GM12878 (cell line): ENCODE results near the gene CCDC15. TPM values are rescaled to one million over a fixed set of nuclear protein-coding genes. Genes with fewer than 3 reads are reported as not detected.

Source experiments
- ATAC-seq: fragments of 200-7000 bp; cut with Tn5 transposase; 3 replicates; pipeline ENCODE4 v1.9.1; 2020; ENCODE audit warnings: mild to moderate bottlenecking, moderate library complexity
- BruUV-seq: library from RNA; stranded (reverse); fragments of 400-500 nt; replicated peaks from 2 replicates; lab custom pipeline; 2021; lab: Mats Ljungman, UMichigan
- CTCF ChIA-PET: fragments of 300-600 bp; sonication (Branson Sonifier 250); formaldehyde crosslinking; extraction: SDS; loops from one replicate; lab custom pipeline; 2021; ENCODE audit warnings: inconsistent platforms; lab: Yijun Ruan, JAX
- POLR2A ChIA-PET: fragments of 350-600 bp; formaldehyde crosslinking; extraction: SDS; loops from one replicate; lab custom pipeline; 2021; ENCODE audit warnings: inconsistent platforms; lab: Charles Lee
- RAD21 ChIA-PET: fragments of 300-600 bp; sonication (Branson Sonifier 250); formaldehyde crosslinking; loops from one replicate; lab custom pipeline; 2023; ENCODE audit warnings: antibody characterized with exemption; ENCODE audit not compliant: unreplicated experiment; lab: Charles Lee
- SMC1A ChIA-PET: fragments of 300-600 bp; sonication (Branson Sonifier 250); formaldehyde crosslinking; loops from one replicate; lab custom pipeline; 2023; ENCODE audit not compliant: unreplicated experiment, uncharacterized antibody; lab: Charles Lee
- DNase-seq: peaks from one replicate; pipeline ENCODE4 v3.0.0-alpha.2; 2011; ENCODE audit warnings: low read depth, low spot score
- FAIRE-seq: peaks from 3 replicates; lab custom pipeline; 2011; peaks lifted over from hg19 to GRCh38; lab: Jason Lieb, UNC
- H2AFZ ChIP-seq: 2 replicates; pipeline ENCODE4 v1.6.0; 2011; ENCODE audit warnings: low read depth, low read length, control low read depth; ENCODE audit not compliant: control insufficient read depth
- H3K27ac ChIP-seq: 2 replicates; pipeline ENCODE4 v1.5.1; 2011; ENCODE audit warnings: control low read depth; ENCODE audit not compliant: control insufficient read depth, insufficient read depth
- H3K27me3 ChIP-seq, 2 experiments: replicated peaks in 1 of 2; 2 replicates each; pipeline versions ENCODE4 v1.6.0 to v1.6.1; 2011; ENCODE audit warnings: low read length in 1 of 2; ENCODE audit not compliant: control insufficient read depth in 2 of 2, insufficient read depth in 2 of 2
- H3K36me3 ChIP-seq, 2 experiments: 2 replicates each; pipeline ENCODE4 v1.5.1; 2011; ENCODE audit warnings: low read length in 1 of 2; ENCODE audit not compliant: control insufficient read depth in 2 of 2, insufficient read depth in 2 of 2
- H3K4me1 ChIP-seq: 2 replicates; pipeline ENCODE4 v1.6.1; 2011; ENCODE audit warnings: mild to moderate bottlenecking, low read length, moderate library complexity, mixed read lengths; ENCODE audit not compliant: control insufficient read depth, insufficient read depth
- H3K4me2 ChIP-seq: 2 replicates; pipeline ENCODE4 v1.6.0; 2011; ENCODE audit warnings: control low read depth; ENCODE audit not compliant: control insufficient read depth, insufficient read depth
- H3K4me3 ChIP-seq: fragments of 200-600 bp; sonication (generic); 2 replicates; pipeline ENCODE4 v1.5.1; 2016
- H3K79me2 ChIP-seq: 2 replicates; pipeline ENCODE4 v1.6.0; 2011; ENCODE audit warnings: low read length; ENCODE audit not compliant: control insufficient read depth, insufficient read depth
- H3K9ac ChIP-seq: 2 replicates; pipeline ENCODE4 v1.8.0; 2011; ENCODE audit warnings: low read length, control low read depth, mixed read lengths; ENCODE audit not compliant: control insufficient read depth, insufficient read depth
- H3K9me3 ChIP-seq: replicated peaks from 3 replicates; pipeline ENCODE4 v1.5.1; 2011; ENCODE audit warnings: mild to moderate bottlenecking, low read length; ENCODE audit not compliant: control insufficient read depth, insufficient read depth
- H4K20me1 ChIP-seq: 2 replicates; pipeline ENCODE4 v1.6.0; 2011; ENCODE audit not compliant: control insufficient read depth, insufficient read depth
- BMI1 ChIP-seq: fragments of 450-650 bp; IDR thresholded peaks from 2 replicates; pipeline ENCODE4 v1.6.1; 2016; ENCODE audit warnings: mild to moderate bottlenecking, moderate library complexity, borderline replicate concordance
- IKZF1 ChIP-seq: fragments of 450-650 bp; conservative IDR thresholded peaks from 2 replicates; pipeline ENCODE4 v1.6.1; 2017; ENCODE audit warnings: antibody characterized with exemption, mild to moderate bottlenecking
- RCOR1 ChIP-seq: conservative IDR thresholded peaks from 2 replicates; pipeline ENCODE4 v1.6.1; 2012; ENCODE audit warnings: low read depth, low read length, improper control_type of control experiment
- YBX1 ChIP-seq: fragments of 450-650 bp; IDR thresholded peaks from 2 replicates; pipeline ENCODE4 v1.6.1; 2016; ENCODE audit warnings: antibody characterized with exemption
- ZNF24 ChIP-seq: fragments of 450-650 bp; IDR thresholded peaks from 2 replicates; pipeline ENCODE4 v1.6.1; 2017; ENCODE audit warnings: antibody characterized with exemption, mild to moderate bottlenecking
- WGBS: methylation state at CpG from one replicate; pipeline ENCODE4 v1.1.6; 2016; ENCODE audit warnings: low lambda C conversion rate; ENCODE audit not compliant: insufficient replicate concordance, insufficient coverage; ENCODE audit errors: missing lambda C conversion rate; 5-methylcytosine and 5-hydroxymethylcytosine counted together
- in situ Hi-C: fragments of 300-500 bp; cut with MboI; formaldehyde crosslinking; loops from 9 replicates; pipeline ENCODE4 v1.14.3; 2018; ENCODE audit warnings: mixed read lengths
- intact Hi-C: fragments of 100-400 bp; cut with micrococcal nuclease; formaldehyde crosslinking; loops from one replicate; pipeline ENCODE4 v1.14.2; 2022; ENCODE audit not compliant: unreplicated experiment
- polyA plus RNA-seq, 11 experiments: library from polyadenylated mRNA; depleted of rRNA in 4 of 11; unstranded in 6 of 11; stranded (reverse) in 5 of 11; fragments of >200 nt; fragmentation: Nextera tagmentation in 4 of 11; fragmentation: Illumina TruSeq in 1 of 11; extraction: Ambion mirVana in 4 of 11; extraction: Trizol in 1 of 11; gene quantifications; 1 replicate in 1 of 11; 2 replicates in 10 of 11; pipeline versions ENCODE4 v1.2.1 to v1.2.3, GENCODE V29; 2011 to 2016; ENCODE audit warnings: inconsistent platforms in 2 of 11, missing spikeins in 2 of 11, low read depth in 1 of 11
- total RNA-seq, 4 experiments: library from RNA; depleted of rRNA in 3 of 4; stranded (reverse); fragments of >200 nt in 3 of 4; fragmentation: Illumina TruSeq in 1 of 4; extraction: Trizol in 1 of 4; gene quantifications; 2 replicates each; pipeline versions ENCODE4 v1.2.1 to v1.2.3, GENCODE V29; 2013 to 2021
- TF ChIP-seq, protein P1 (sequence below): fragments of 450-650 bp; IDR thresholded peaks from 2 replicates; pipeline ENCODE4 v1.6.1; 2017; ENCODE audit warnings: antibody characterized with exemption, mild to moderate bottlenecking, moderate library complexity

Gene CCDC15
- total and polyA plus RNA-seq, 10 of the 15 experiments (the other 5 are each of a cell fraction or from before 2014, with no cell fraction given), result 2.0 to 5.3 (median 3.3) TPM

DNA sequence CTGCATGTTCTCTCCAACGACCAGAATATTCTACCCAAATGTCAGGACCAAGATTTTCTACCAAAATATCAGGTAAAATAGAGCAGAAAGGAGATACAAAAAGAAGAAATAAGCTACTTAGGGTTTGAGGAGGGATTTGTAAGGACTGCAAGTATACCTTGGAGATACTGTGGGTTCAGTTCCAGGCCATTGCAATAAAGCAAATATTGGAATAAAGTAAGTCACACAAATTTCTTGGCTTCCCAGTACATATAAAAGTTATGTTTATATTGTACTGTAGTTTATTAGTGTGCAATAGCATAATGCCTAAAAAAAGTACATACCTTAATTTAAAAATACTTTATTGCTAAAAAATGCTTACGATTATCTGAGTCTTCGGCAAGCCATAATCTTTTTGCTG lies 34.1 kb downstream of the CCDC15 start:
- Histone ChIP-seq H3K9ac (no peak overlapping the region), H3K27me3 (no peaks in the 10 kb centered on the region), H3K4me2 (no peak overlapping the region), H3K4me1 (no peaks in the 10 kb centered on the region), H3K79me2 (no peaks in the 10 kb centered on the region), H3K36me3 (no peaks in the 10 kb centered on the region; a peak in 3 of 4 replicates), H3K4me3 (no peak overlapping the region), H4K20me1 (no peaks in the 10 kb centered on the region), H3K9me3 (no peaks in the 10 kb centered on the region; the same call in 2 of the 3 replicates), H2AFZ (no peak overlapping the region), H3K27ac (no peak overlapping the region)
- FAIRE-seq (no peak), DNase-seq (no peak), ATAC-seq (no peak)
- TF ChIP-seq ZNF24 (no peak), BMI1 (no peak), YBX1 (no peak), IKZF1 (no peak), RCOR1 (no peak)
- TF ChIP-seq, protein P1, sequence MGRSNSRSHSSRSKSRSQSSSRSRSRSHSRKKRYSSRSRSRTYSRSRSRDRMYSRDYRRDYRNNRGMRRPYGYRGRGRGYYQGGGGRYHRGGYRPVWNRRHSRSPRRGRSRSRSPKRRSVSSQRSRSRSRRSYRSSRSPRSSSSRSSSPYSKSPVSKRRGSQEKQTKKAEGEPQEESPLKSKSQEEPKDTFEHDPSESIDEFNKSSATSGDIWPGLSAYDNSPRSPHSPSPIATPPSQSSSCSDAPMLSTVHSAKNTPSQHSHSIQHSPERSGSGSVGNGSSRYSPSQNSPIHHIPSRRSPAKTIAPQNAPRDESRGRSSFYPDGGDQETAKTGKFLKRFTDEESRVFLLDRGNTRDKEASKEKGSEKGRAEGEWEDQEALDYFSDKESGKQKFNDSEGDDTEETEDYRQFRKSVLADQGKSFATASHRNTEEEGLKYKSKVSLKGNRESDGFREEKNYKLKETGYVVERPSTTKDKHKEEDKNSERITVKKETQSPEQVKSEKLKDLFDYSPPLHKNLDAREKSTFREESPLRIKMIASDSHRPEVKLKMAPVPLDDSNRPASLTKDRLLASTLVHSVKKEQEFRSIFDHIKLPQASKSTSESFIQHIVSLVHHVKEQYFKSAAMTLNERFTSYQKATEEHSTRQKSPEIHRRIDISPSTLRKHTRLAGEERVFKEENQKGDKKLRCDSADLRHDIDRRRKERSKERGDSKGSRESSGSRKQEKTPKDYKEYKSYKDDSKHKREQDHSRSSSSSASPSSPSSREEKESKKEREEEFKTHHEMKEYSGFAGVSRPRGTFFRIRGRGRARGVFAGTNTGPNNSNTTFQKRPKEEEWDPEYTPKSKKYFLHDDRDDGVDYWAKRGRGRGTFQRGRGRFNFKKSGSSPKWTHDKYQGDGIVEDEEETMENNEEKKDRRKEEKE, result no peak
- in situ Hi-C loops (no loop called here), intact Hi-C loops (no loop called here)
- WGBS, result 82% methylated on average over 3 of the region's 3 CpGs
- CTCF ChIA-PET, result no interaction called here
- BruUV-seq, result no TSS peak
- POLR2A ChIA-PET, result no interaction called here
- SMC1A ChIA-PET, result no interaction called here
- RAD21 ChIA-PET, result no interaction called here
